UCSD-AML1 (cell line): ENCODE results near the gene DYNC1H1.
"Not testable (repeated sequence)": the region's sequence is repeated elsewhere in the genome, so short reads cannot be mapped to it uniquely, and the experiment has no call there.

Source experiments
- DNase-seq: peaks from one replicate; lab custom pipeline; 2025; ENCODE audit not compliant: unreplicated experiment; lab: John Stamatoyannopoulos, UW

DYNC1H1 gene

GRCh38 chr14:102063109-102063807, 98.9 kb downstream of the DYNC1H1 start:
- peak; percentile 90 for DNase-seq

- DNase-seq, result no peak
These were observed 99.5 kb downstream of the DYNC1H1 start for GRCh38 chr14:102063808-102064429.

GRCh38 chr14:102064590-102064989, 100.2 kb downstream of the DYNC1H1 start:
- not testable (repeated sequence) for DNase-seq

GRCh38 chr14:102066041-102066451, 101.7 kb downstream of the DYNC1H1 start:
- no peak for DNase-seq

- no peak for DNase-seq
These were observed 107.1 kb downstream of the DYNC1H1 start for GRCh38 chr14:102071283-102071998.

- no peak for DNase-seq
These were observed 110.1 kb downstream of the DYNC1H1 start for GRCh38 chr14:102074415-102074964.

- no peak for DNase-seq
These were observed 110.8 kb downstream of the DYNC1H1 start for GRCh38 chr14:102075155-102075554.

- DNase-seq, result no peak
These were observed 113.0 kb downstream of the DYNC1H1 start for GRCh38 chr14:102077382-102077709.

- not testable (repeated sequence) for DNase-seq
These were observed 114.0 kb downstream of the DYNC1H1 start for GRCh38 chr14:102078361-102078791.

- DNase-seq, result no peak
These were observed 114.7 kb downstream of the DYNC1H1 start for GRCh38 chr14:102078831-102079699.

GRCh38 chr14:102079700-102079979, 115.3 kb downstream of the DYNC1H1 start:
- no peak for DNase-seq

GRCh38 chr14:102080183-102081080, 116.1 kb downstream of the DYNC1H1 start:
- no peak for DNase-seq

GRCh38 chr14:102081231-102082080, 117.1 kb downstream of the DYNC1H1 start:
- DNase-seq, result no peak

GRCh38 chr14:102084522-102084921, 120.1 kb downstream of the DYNC1H1 start:
- DNase-seq, result not testable (repeated sequence)

GRCh38 chr14:102084931-102085330, 120.6 kb downstream of the DYNC1H1 start:
- no peak for DNase-seq

GRCh38 chr14:102085488-102085887, 121.1 kb downstream of the DYNC1H1 start:
- no peak for DNase-seq

- peak; percentile 54 for DNase-seq
These were observed 121.8 kb downstream of the DYNC1H1 start for GRCh38 chr14:102085948-102086708.

GRCh38 chr14:102086709-102086971, 122.3 kb downstream of the DYNC1H1 start:
- no peak for DNase-seq
